Fibroblast of lung (primary cell): ENCODE results near the gene KRT85. TPM values are rescaled to one million over a fixed set of nuclear protein-coding genes. Genes with fewer than 3 reads are reported as not detected.

Experiments
- DNase-seq, 2 donors: peaks; one replicate each; pipeline versions ENCODE4 v3.0.0 to v3.0.0-alpha.2; 2010; ENCODE audit warnings: low read depth in 2 of 2
- H2AFZ ChIP-seq: 2 replicates; pipeline ENCODE4 v1.5.1; 2012; ENCODE audit warnings: low read length, control low read depth, inconsistent platforms
- H3K27ac ChIP-seq: 2 replicates; pipeline ENCODE4 v1.5.1; 2011; ENCODE audit warnings: low read length, control low read depth; ENCODE audit not compliant: insufficient read depth
- H3K27me3 ChIP-seq: 2 replicates; pipeline ENCODE4 v1.5.1; 2011; ENCODE audit warnings: mild to moderate bottlenecking, low read length; ENCODE audit not compliant: control insufficient read depth, insufficient read depth
- H3K36me3 ChIP-seq: 2 replicates; pipeline ENCODE4 v1.5.1; 2011; ENCODE audit warnings: low read length; ENCODE audit not compliant: control insufficient read depth, insufficient read depth
- H3K4me1 ChIP-seq: 2 replicates; pipeline ENCODE4 v1.5.1; 2011; ENCODE audit warnings: low read length; ENCODE audit not compliant: control insufficient read depth, insufficient read depth; ENCODE audit errors: extremely low read depth
- H3K4me2 ChIP-seq: 2 replicates; pipeline ENCODE4 v1.5.1; 2011; ENCODE audit warnings: low read length, control low read depth; ENCODE audit not compliant: insufficient read depth; ENCODE audit errors: extremely low read depth
- H3K4me3 ChIP-seq, 4 experiments: fragments of 200-600 bp in 1 of 4; sonication (generic) in 1 of 4; replicated peaks in 1 of 4; 2 replicates each; pipeline ENCODE4 v1.5.1; 2011 to 2016; ENCODE audit warnings: low read length in 4 of 4, low read depth in 3 of 4, mild to moderate bottlenecking in 3 of 4, control low read depth in 2 of 4, inconsistent platforms in 1 of 4, mixed read lengths in 1 of 4; ENCODE audit not compliant: insufficient read depth in 1 of 4; ENCODE audit errors: control extremely low read depth in 1 of 4
- H3K79me2 ChIP-seq: 2 replicates; pipeline ENCODE4 v1.5.1; 2012; ENCODE audit warnings: mild to moderate bottlenecking, low read length, inconsistent platforms; ENCODE audit not compliant: control insufficient read depth, insufficient read depth
- H3K9ac ChIP-seq: 2 replicates; pipeline ENCODE4 v1.5.1; 2011; ENCODE audit warnings: mild to moderate bottlenecking, low read length, control low read depth; ENCODE audit not compliant: insufficient read depth
- H3K9me3 ChIP-seq: 2 replicates; pipeline ENCODE4 v1.5.1; 2012; ENCODE audit warnings: low read depth, low read length; ENCODE audit not compliant: control insufficient read depth, insufficient read depth
- H4K20me1 ChIP-seq: 2 replicates; pipeline ENCODE4 v1.5.1; 2011; ENCODE audit warnings: low read length; ENCODE audit not compliant: control insufficient read depth, insufficient read depth; ENCODE audit errors: extremely low read depth
- CTCF ChIP-seq, 2 donors: IDR thresholded peaks in 1 of 2; conservative IDR thresholded peaks in 1 of 2; 1 replicate in 1 of 2; 2 replicates in 1 of 2; pipeline ENCODE4 v1.5.1; 2011 to 2012; ENCODE audit warnings: low read length in 2 of 2, control low read depth in 1 of 2, inconsistent platforms in 1 of 2, low read depth in 1 of 2, mild to moderate bottlenecking in 1 of 2
- EZH2 ChIP-seq: IDR thresholded peaks from 2 replicates; pipeline ENCODE4 v1.5.1; 2012; ENCODE audit warnings: low read length, control low read depth, mild to moderate bottlenecking; ENCODE audit errors: missing control alignments
- polyA plus RNA-seq, 2 donors: library from polyadenylated mRNA; depleted of rRNA in 1 of 2; stranded (reverse) in 1 of 2; unstranded in 1 of 2; fragments of >200 nt; gene quantifications; 2 replicates each; pipeline ENCODE4 v1.2.1, GENCODE V29; 2011 to 2012; ENCODE audit warnings: missing spikeins in 1 of 2
- total RNA-seq: library from RNA; depleted of rRNA; stranded (reverse); fragments of >200 nt; gene quantifications from 2 replicates; pipeline ENCODE4 v1.2.1, GENCODE V29; 2014

Gene KRT85
- total and polyA plus RNA-seq, 2 donors (not counting 1 experiment from before 2014, with no cell fraction given), result not detected

- TF ChIP-seq CTCF (conservative IDR thresholded peaks at IDR 0.05 in 1 of 2, IDR thresholded peaks at IDR 0.05 in 1 of 2; ENCODE audit: low read depth in 1 of 2, low read length in 2 of 2) (peak in 1 of 2 donors; percentile 15), EZH2 (no peak)
- Histone ChIP-seq H3K4me3 (no peak overlapping the region), H2AFZ (no peak overlapping the region), H4K20me1 (no peaks in the 10 kb centered on the region), H3K4me2 (no peak overlapping the region), H3K27me3 (no peaks in the 10 kb centered on the region), H3K9me3 (no peaks in the 10 kb centered on the region), H3K27ac (no peak overlapping the region), H3K36me3 (no peaks in the 10 kb centered on the region), H3K79me2 (no peaks in the 10 kb centered on the region), H3K9ac (no peak overlapping the region), H3K4me1 (no peaks in the 10 kb centered on the region)
- DNase-seq, result no peak
These were observed 5.1 kb downstream of the KRT85 start for GRCh38 chr12:52362118-52362726.

GRCh38 chr12:52361553-52361952 lies 5.7 kb downstream of the KRT85 start:
- no peaks in the 10 kb centered on the region for H3K79me2 ChIP-seq
- H3K9me3 ChIP-seq, result no peaks in the 10 kb centered on the region
- H3K27ac ChIP-seq, result no peak overlapping the region
- TF ChIP-seq EZH2 (no peak), CTCF (conservative IDR thresholded peaks at IDR 0.05 in 1 of 2, IDR thresholded peaks at IDR 0.05 in 1 of 2; ENCODE audit: low read depth in 1 of 2, low read length in 2 of 2) (no peak)
- H3K4me2 ChIP-seq, result no peak overlapping the region
- H4K20me1 ChIP-seq, result no peaks in the 10 kb centered on the region
- H3K36me3 ChIP-seq, result no peaks in the 10 kb centered on the region
- no peaks in the 10 kb centered on the region for H3K4me1 ChIP-seq
- H2AFZ ChIP-seq, result no peak overlapping the region
- no peak overlapping the region for H3K4me3 ChIP-seq
- no peak for DNase-seq
- no peak overlapping the region for H3K9ac ChIP-seq
- H3K27me3 ChIP-seq, result no peaks in the 10 kb centered on the region

GRCh38 chr12:52360663-52361271 lies 6.5 kb downstream of the KRT85 start:
- no peaks in the 10 kb centered on the region for H3K4me1 ChIP-seq
- no peak overlapping the region for H3K4me2 ChIP-seq
- H3K27me3 ChIP-seq, result no peaks in the 10 kb centered on the region
- no peak overlapping the region for H2AFZ ChIP-seq
- no peak overlapping the region for H3K9ac ChIP-seq
- DNase-seq, result no peak
- no peaks in the 10 kb centered on the region for H4K20me1 ChIP-seq
- no peaks in the 10 kb centered on the region for H3K79me2 ChIP-seq
- no peak for TF ChIP-seq CTCF (conservative IDR thresholded peaks at IDR 0.05 in 1 of 2, IDR thresholded peaks at IDR 0.05 in 1 of 2; ENCODE audit: low read depth in 1 of 2, low read length in 2 of 2)
- TF ChIP-seq EZH2, result no peak
- no peaks in the 10 kb centered on the region for H3K9me3 ChIP-seq
- H3K4me3 ChIP-seq, result no peak overlapping the region
- H3K27ac ChIP-seq, result no peak overlapping the region
- H3K36me3 ChIP-seq, result no peaks in the 10 kb centered on the region
